Measurements from ENCODE around the gene DKKL1. TPM values are rescaled to one million over a fixed set of nuclear protein-coding genes. Genes with fewer than 3 reads are reported as not detected.

Gene DKKL1
- total RNA-seq, 1 experiment from 2014 or later = 1.0 TPM

GRCh38 chr19:49343123-49343522, 20.6 kb upstream of the DKKL1 start:
- intact Hi-C loops (cut with micrococcal nuclease) = no loop called here
- H3K9me2 ChIP-seq (ENCODE audit: insufficient read depth) = no peaks in the 10 kb centered on the region
- no peak for ATAC-seq
- ChIA-PET POLR2A (no interaction called here), CTCF (interaction anchor here (0.6 kb wide), 1 partner anchor 19 kb away, joined by 4 read pairs; the partner anchor contains the start of gene TEAD2), RAD21 (ENCODE audit: low non-redundant PET in 1 of 2, low total read pairs in 2 of 2, uncharacterized antibody in 2 of 2, unreplicated experiment in 2 of 2) (no interaction called here)
- H3K4me2 ChIP-seq (ENCODE audit: low read length) = no peak overlapping the region
- peaks cover 26 to 32% of the 10 kb centered on the region in 2 experiments; a peak in 3 of 4 replicates for H3K36me3 ChIP-seq (ENCODE audit: control insufficient read depth in 1 of 2, insufficient read depth in 2 of 2, low read length in 2 of 2)
- BruUV-seq (replicated peaks) = no TSS peak
- H2AFZ ChIP-seq (ENCODE audit: low read depth, low read length, poor library complexity, severe bottlenecking) = no peak overlapping the region
- peaks cover 0 to 6% of the 10 kb centered on the region in 2 experiments; a peak in 1 of 4 replicates for H3K4me1 ChIP-seq (ENCODE audit: control insufficient read depth in 1 of 2, insufficient read depth in 2 of 2, low read length in 2 of 2)
- H3K9ac ChIP-seq (ENCODE audit: low read length) = no peak overlapping the region
- TF ChIP-seq CEBPB (IDR thresholded peaks at IDR 0.05; ENCODE audit: low read depth) (no peak), RAD21 (IDR thresholded peaks at IDR 0.05; ENCODE audit: low read depth) (no peak), ZNF274 (IDR thresholded peaks at IDR 0.05; ENCODE audit: low read depth, low read length) (no peak), TCF7L2 (IDR thresholded peaks at IDR 0.05; ENCODE audit: borderline replicate concordance, extremely low read depth, insufficient read depth, insufficient read length) (no peak), EGR1 (IDR thresholded peaks at IDR 0.05; ENCODE audit: low read depth) (no peak), FOSL1 (IDR thresholded peaks at IDR 0.05; ENCODE audit: low read depth) (no peak)
- no peak overlapping the region for H3K27ac ChIP-seq (ENCODE audit: low read depth, low read length)
- DNase-seq (ENCODE audit: low read depth, low spot score) = no peak
- no peak overlapping the region for H3K4me3 ChIP-seq (replicated peaks in 1 of 2; ENCODE audit: low read depth in 1 of 2, low read length in 2 of 2)
- H3K79me2 ChIP-seq (ENCODE audit: insufficient read depth, low read length) = no peaks in the 10 kb centered on the region
- H3K9me3 ChIP-seq (ENCODE audit: control insufficient read depth in 1 of 2, insufficient read depth in 1 of 2, low read depth in 1 of 2, low read length in 2 of 2) = no peaks in the 10 kb centered on the region
- no peaks in the 10 kb centered on the region for H3K27me3 ChIP-seq (ENCODE audit: insufficient read depth, low read length)
- H4K20me1 ChIP-seq (ENCODE audit: insufficient read depth) = no peaks in the 10 kb centered on the region

- Histone ChIP-seq H3K36me3 (ENCODE audit: control insufficient read depth in 1 of 2, insufficient read depth in 2 of 2, low read length in 2 of 2) (peaks cover 35 to 36% of the 10 kb centered on the region in 2 experiments), H2AFZ (ENCODE audit: low read depth, low read length, poor library complexity, severe bottlenecking) (no peak overlapping the region), H3K4me1 (ENCODE audit: control insufficient read depth in 1 of 2, insufficient read depth in 2 of 2, low read length in 2 of 2) (no peaks in the 10 kb centered on the region), H3K79me2 (ENCODE audit: insufficient read depth, low read length) (no peaks in the 10 kb centered on the region), H3K4me2 (ENCODE audit: low read length) (no peak overlapping the region), H3K9me2 (ENCODE audit: insufficient read depth) (no peaks in the 10 kb centered on the region), H3K9me3 (ENCODE audit: control insufficient read depth in 1 of 2, insufficient read depth in 1 of 2, low read depth in 1 of 2, low read length in 2 of 2) (no peaks in the 10 kb centered on the region), H3K9ac (ENCODE audit: low read length) (no peak overlapping the region), H3K27me3 (ENCODE audit: insufficient read depth, low read length) (no peaks in the 10 kb centered on the region), H3K4me3 (replicated peaks in 1 of 2; ENCODE audit: low read depth in 1 of 2, low read length in 2 of 2) (no peak overlapping the region), H4K20me1 (ENCODE audit: insufficient read depth) (no peaks in the 10 kb centered on the region), H3K27ac (ENCODE audit: low read depth, low read length) (no peak overlapping the region)
- RAD21 ChIA-PET (ENCODE audit: low non-redundant PET in 1 of 2, low total read pairs in 2 of 2, uncharacterized antibody in 2 of 2, unreplicated experiment in 2 of 2) = no interaction called here
- CTCF ChIA-PET = no interaction called here
- POLR2A ChIA-PET = interaction anchor here (0.5 kb wide), 1 partner anchor 102 kb away, joined by 3 read pairs; no protein-coding TSS in a partner anchor
- no peak for DNase-seq (ENCODE audit: low read depth, low spot score)
- no TSS peak for BruUV-seq (replicated peaks)
- no peak for ATAC-seq
- intact Hi-C loops (cut with micrococcal nuclease) = no loop called here
- TF ChIP-seq, protein P1, sequence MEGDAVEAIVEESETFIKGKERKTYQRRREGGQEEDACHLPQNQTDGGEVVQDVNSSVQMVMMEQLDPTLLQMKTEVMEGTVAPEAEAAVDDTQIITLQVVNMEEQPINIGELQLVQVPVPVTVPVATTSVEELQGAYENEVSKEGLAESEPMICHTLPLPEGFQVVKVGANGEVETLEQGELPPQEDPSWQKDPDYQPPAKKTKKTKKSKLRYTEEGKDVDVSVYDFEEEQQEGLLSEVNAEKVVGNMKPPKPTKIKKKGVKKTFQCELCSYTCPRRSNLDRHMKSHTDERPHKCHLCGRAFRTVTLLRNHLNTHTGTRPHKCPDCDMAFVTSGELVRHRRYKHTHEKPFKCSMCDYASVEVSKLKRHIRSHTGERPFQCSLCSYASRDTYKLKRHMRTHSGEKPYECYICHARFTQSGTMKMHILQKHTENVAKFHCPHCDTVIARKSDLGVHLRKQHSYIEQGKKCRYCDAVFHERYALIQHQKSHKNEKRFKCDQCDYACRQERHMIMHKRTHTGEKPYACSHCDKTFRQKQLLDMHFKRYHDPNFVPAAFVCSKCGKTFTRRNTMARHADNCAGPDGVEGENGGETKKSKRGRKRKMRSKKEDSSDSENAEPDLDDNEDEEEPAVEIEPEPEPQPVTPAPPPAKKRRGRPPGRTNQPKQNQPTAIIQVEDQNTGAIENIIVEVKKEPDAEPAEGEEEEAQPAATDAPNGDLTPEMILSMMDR (IDR thresholded peaks at IDR 0.05 in 2 of 3, conservative IDR thresholded peaks at IDR 0.05 in 1 of 3; ENCODE audit: borderline replicate concordance in 1 of 3, insufficient read depth in 1 of 3, low read depth in 2 of 3, low read length in 2 of 3) = no peak
- TF ChIP-seq FOSL1 (IDR thresholded peaks at IDR 0.05; ENCODE audit: low read depth) (no peak), REST (IDR thresholded peaks at IDR 0.05; ENCODE audit: low read depth) (no peak), SIN3A (IDR thresholded peaks at IDR 0.05; ENCODE audit: low read depth) (no peak), ZBTB33 (IDR thresholded peaks at IDR 0.05; ENCODE audit: extremely low read depth, insufficient replicate concordance, low read length) (no peak)
Measured at GRCh38 chr19:49344505-49345423, 18.9 kb upstream of the DKKL1 start.
